Transverse colon (tissue), 4 donors: ENCODE results near the gene RAB24. TPM values are rescaled to one million over a fixed set of nuclear protein-coding genes. Genes with fewer than 3 reads are reported as not detected.
"Not testable (repeated sequence)": the region's sequence is repeated elsewhere in the genome, so short reads cannot be mapped to it uniquely, and the experiment has no call there.

ENCODE experiments used
- DNase-seq: peaks from one replicate; pipeline ENCODE4 v3.0.0-alpha.2; 2019
- H3K27ac ChIP-seq, 4 donors: fragments of 200-600 bp; sonication (generic); 2 replicates each; pipeline ENCODE4 v1.5.1; 2016 to 2018; ENCODE audit warnings: inconsistent platforms in 4 of 4
- H3K27me3 ChIP-seq: fragments of 200-600 bp; sonication (generic); 2 replicates; pipeline ENCODE4 v1.5.1; 2017; ENCODE audit warnings: inconsistent platforms
- H3K36me3 ChIP-seq, 4 donors: fragments of 200-600 bp; sonication (generic); 2 replicates each; pipeline ENCODE4 v1.5.1; 2017 to 2019; ENCODE audit warnings: inconsistent platforms in 4 of 4
- H3K4me1 ChIP-seq, 4 donors: fragments of 200-600 bp; sonication (generic); 2 replicates each; pipeline ENCODE4 v1.5.1; 2017 to 2020; ENCODE audit warnings: inconsistent platforms in 4 of 4
- H3K4me3 ChIP-seq, 4 donors: fragments of 200-600 bp; sonication (generic); 1 replicate in 1 of 4; 2 replicates in 3 of 4; pipeline versions ENCODE4 v1.5.1 to v1.6.1; 2017 to 2019; ENCODE audit warnings: inconsistent platforms in 4 of 4
- H3K9me3 ChIP-seq, 2 donors: fragments of 200-600 bp; sonication (generic); 2 replicates each; pipeline ENCODE4 v1.5.1; 2017 to 2019; ENCODE audit warnings: inconsistent platforms in 2 of 2
- CTCF ChIP-seq, 5 experiments: fragments of 200-600 bp in 3 of 5; fragments of 450-650 bp in 2 of 5; sonication (generic) in 3 of 5; IDR thresholded peaks; 1 replicate in 2 of 5; 2 replicates in 3 of 5; pipeline ENCODE4 v1.5.1; 2016 to 2017; ENCODE audit warnings: antibody characterized with exemption in 5 of 5, inconsistent platforms in 3 of 5, mild to moderate bottlenecking in 2 of 5, moderate library complexity in 1 of 5
- EP300 ChIP-seq: sonication (generic); formaldehyde crosslinking; IDR thresholded peaks from one replicate; pipeline ENCODE4 v1.6.1; 2017; ENCODE audit warnings: antibody characterized with exemption, low read depth
- POLR2A ChIP-seq: fragments of 450-650 bp; IDR thresholded peaks from one replicate; pipeline ENCODE4 v1.6.1; 2016; ENCODE audit warnings: antibody characterized with exemption, mild to moderate bottlenecking, moderate library complexity
- POLR2AphosphoS5 ChIP-seq, 3 donors: sonication (generic); formaldehyde crosslinking; IDR thresholded peaks; one replicate each; pipeline ENCODE4 v1.6.1; 2016; ENCODE audit warnings: antibody characterized with exemption in 3 of 3
- WGBS, 2 donors: methylation state at CpG; one replicate each; pipeline ENCODE4 v1.1.5; 2018; ENCODE audit warnings: low coverage in 1 of 2; 5-methylcytosine and 5-hydroxymethylcytosine counted together
- in situ Hi-C, 4 donors: fragments of 200-750 bp; cut with MboI; loops; one replicate each; pipeline versions ENCODE4 v1.15.0 to v1.15.1; 2017; ENCODE audit warnings: low sequenced_read_pairs in 3 of 4, low pct_ligation_motif_present in 1 of 4, low pct_unique_long_range_greater_than_20kb in 1 of 4
- intact Hi-C: fragments of 100-400 bp; cut with DNase I; formaldehyde crosslinking; loops from one replicate; pipeline ENCODE4 v1.15.1; 2023; ENCODE audit warnings: low total_unique reads
- total RNA-seq, 4 donors: library from RNA; depleted of rRNA; stranded (reverse); fragments of >200 nt; gene quantifications; one replicate each; pipeline ENCODE4 v1.1.0, GENCODE V29; 2016

RAB24 gene
- total RNA-seq, 4 donors from 2014 or later = 38.2 to 68.1 (median 51.8) TPM

GRCh38 chr5:177346820-177347219 is 43.3 kb upstream of the RAB24 start:
- Histone ChIP-seq H3K27ac (no peak overlapping the region), H3K9me3 (no peaks in the 10 kb centered on the region), H3K36me3 (peaks cover 0 to 14% (median 6%) of the 10 kb centered on the region in 4 donors), H3K4me1 (peaks cover 17 to 33% (median 25%) of the 10 kb centered on the region in 4 donors), H3K4me3 (no peak overlapping the region), H3K27me3 (no peaks in the 10 kb centered on the region)
- intact Hi-C loops = no loop called here
- no peak for TF ChIP-seq POLR2A
- in situ Hi-C loops = no loop called here
- no peak for DNase-seq
- WGBS, 2 donors = 79 to 92% methylated on average over 2 to 4 of the region's 4 CpGs

DNA sequence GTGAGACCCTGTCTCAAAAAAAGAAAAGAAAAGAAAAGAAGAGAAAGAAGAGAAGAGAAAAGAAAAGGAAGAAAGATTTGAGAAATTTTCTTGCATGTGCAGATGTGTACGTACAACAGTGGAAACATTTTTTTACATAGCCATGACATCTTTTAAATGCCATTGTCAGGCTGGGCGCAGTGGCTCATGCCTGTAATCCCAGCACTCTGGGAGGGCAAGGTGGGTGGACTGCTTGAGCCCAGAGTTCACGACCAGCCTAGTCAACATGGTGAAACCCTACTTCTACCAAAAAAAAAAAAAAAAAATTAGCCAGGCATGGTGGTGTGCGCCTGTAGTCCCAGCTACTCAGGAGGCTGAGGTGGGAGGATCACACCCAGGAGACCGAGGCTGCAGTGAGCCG is 41.4 kb upstream of the RAB24 start:
- Histone ChIP-seq H3K9me3 (no peaks in the 10 kb centered on the region), H3K4me1 (peaks cover 7 to 22% (median 13%) of the 10 kb centered on the region in 4 donors), H3K4me3 (no peak overlapping the region), H3K36me3 (peaks cover 0 to 22% (median 6%) of the 10 kb centered on the region in 4 donors), H3K27ac (no peak overlapping the region), H3K27me3 (no peaks in the 10 kb centered on the region)
- WGBS, 2 donors = 90 to 97% methylated on average over 5 to 6 of the region's 6 CpGs
- in situ Hi-C loops (no loop called here), intact Hi-C loops (no loop called here)
- TF ChIP-seq POLR2A (no peak), CTCF (IDR thresholded peaks at IDR 0.05) (no peak), EP300 (no peak), POLR2AphosphoS5 (IDR thresholded peaks at IDR 0.05) (no peak)
- DNase-seq = no peak

DNA sequence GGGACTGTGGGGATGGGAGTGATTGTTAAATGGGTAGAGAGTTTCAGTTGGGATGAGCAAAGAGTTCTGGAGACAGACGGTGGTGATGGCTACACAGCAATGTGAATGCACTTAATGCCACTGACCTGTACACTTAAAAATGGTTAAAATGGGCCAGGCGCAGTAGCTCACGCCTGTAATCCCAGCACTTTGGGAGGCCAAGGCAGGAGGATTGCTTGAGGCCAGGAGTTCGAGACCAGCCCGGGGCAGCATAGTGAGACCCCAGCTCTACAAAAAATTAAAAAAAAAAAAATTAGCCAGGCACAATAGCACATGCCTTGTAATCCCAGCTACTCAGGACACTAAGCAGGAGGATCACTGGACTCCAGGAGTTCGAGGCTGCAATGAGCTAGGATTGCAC is 40.3 kb upstream of the RAB24 start:
- intact Hi-C loops (no loop called here), in situ Hi-C loops (no loop called here)
- Histone ChIP-seq H3K4me1 (peaks cover 0 to 11% (median 5%) of the 10 kb centered on the region in 4 donors), H3K9me3 (no peaks in the 10 kb centered on the region), H3K36me3 (peaks cover 0 to 22% (median 6%) of the 10 kb centered on the region in 4 donors), H3K27me3 (no peaks in the 10 kb centered on the region), H3K4me3 (no peak overlapping the region), H3K27ac (no peak overlapping the region)
- whole genome bisulfite sequencing, 2 donors = 98 to 100% methylated on average over 4 to 6 of the region's 6 CpGs
- no peak for DNase-seq
- TF ChIP-seq POLR2AphosphoS5 (IDR thresholded peaks at IDR 0.05) (no peak), EP300 (no peak)

DNA sequence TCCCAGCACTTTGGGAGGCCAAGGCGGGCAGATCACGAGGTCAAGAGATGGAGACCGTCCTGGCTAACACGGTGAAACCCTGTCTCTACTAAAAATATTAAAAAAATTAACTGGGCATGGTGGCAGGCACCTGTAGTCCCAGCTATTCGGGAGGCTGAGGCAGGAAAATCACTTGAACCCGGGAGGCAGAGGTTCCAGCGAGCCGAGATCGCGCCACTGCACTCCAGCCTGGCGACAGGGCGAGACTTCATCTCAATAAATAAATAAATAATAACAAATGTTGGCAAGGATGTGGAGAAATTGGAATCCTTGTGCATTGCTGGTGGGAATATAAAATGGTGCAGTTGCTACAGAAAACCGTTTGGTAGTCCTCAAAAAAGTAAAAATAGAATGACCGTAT is 39.5 kb upstream of the RAB24 start:
- H3K4me1 ChIP-seq, intact Hi-C loops, H3K27me3 ChIP-seq, in situ Hi-C loops, H3K4me3 ChIP-seq, DNase-seq, H3K27ac ChIP-seq, H3K9me3 ChIP-seq: not testable (repeated sequence)
- H3K36me3 ChIP-seq = peaks cover 0 to 22% (median 6%) of the 10 kb centered on the region in 4 donors
- 91 to 93% methylated on average over 5 to 14 of the region's 14 CpGs for WGBS, 2 donors

DNA sequence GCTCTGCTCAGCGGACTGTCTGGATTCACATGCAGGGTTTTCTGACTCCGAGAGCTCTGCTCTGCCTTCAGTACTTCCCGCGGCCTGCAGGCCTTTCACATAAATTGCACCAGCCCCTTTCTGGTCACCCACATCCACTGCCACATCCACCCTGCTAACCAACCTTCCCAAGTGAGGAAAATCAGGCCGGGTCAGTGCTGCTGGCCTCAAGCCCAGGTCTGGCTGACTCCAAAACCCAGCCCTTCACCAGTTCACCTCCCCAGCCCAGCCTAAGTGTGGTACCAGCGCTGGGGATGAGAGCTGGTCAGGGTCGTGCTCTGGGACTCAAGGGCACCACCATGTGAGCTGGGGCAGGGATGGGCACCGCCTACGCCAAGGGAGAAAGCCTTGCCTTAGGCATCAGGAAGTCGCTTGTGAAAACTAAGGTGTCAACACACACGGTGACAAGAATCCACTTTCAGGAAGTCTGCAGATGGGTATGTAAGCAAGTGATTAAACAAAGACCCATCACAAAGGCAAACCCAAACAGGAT is 35.7 kb upstream of the RAB24 start:
- no peak overlapping the region for H3K4me3 ChIP-seq
- TF ChIP-seq POLR2AphosphoS5 (IDR thresholded peaks at IDR 0.05) (no peak), CTCF (IDR thresholded peaks at IDR 0.05) (no peak), EP300 (no peak), POLR2A (no peak)
- H3K36me3 ChIP-seq = peaks cover 0 to 45% (median 20%) of the 10 kb centered on the region in 4 donors
- H3K9me3 ChIP-seq = no peaks in the 10 kb centered on the region
- WGBS, 2 donors = 83% methylated on average over 11 of the region's 11 CpGs; no CpG with 5 or more reads in 1 of the 2 donors
- DNase-seq = no peak
- no peaks in the 10 kb centered on the region for H3K27me3 ChIP-seq
- H3K4me1 ChIP-seq = no peaks in the 10 kb centered on the region
- intact Hi-C loops = no loop called here
- no peak overlapping the region for H3K27ac ChIP-seq
- in situ Hi-C loops = no loop called here
